H54 (cell line): ENCODE data around the gene CCDC68.
A peak's percentile ranks its signal among the peaks of the same experiment; 100 is the strongest.

Experiments
- DNase-seq: peaks from one replicate; pipeline ENCODE4 v3.0.0; 2011; ENCODE audit warnings: low spot score, mixed read lengths; ENCODE audit not compliant: insufficient read length
- FAIRE-seq: peaks from 3 replicates; lab custom pipeline; 2011; peaks lifted over from hg19 to GRCh38; lab: Jason Lieb, UNC
- POLR2A ChIP-seq: IDR thresholded peaks from 2 replicates; pipeline ENCODE4 v1.6.1; 2011; ENCODE audit warnings: low read depth, mild to moderate bottlenecking, low read length

Gene CCDC68

DNA sequence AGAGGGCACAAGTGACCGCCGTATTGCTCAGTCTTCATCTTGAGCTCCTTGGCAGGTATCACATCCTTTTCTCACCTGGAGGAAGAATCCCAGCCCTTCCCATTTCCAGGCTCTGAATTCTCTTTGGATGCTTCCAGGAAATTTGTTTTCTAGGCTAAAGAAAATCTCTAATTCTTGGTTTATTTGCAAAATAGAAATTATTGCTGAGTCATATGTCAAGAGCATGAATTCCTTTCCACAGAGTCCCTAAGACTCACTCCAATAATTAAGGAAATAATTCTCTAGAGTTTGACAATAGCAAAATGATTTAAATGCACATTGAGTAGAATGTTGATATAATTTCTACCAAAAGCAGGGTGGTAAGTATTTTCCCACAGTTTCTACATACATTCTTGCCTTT lies 16.3 kb upstream of the CCDC68 start:
- DNase-seq = no peak
- FAIRE-seq = no peak

DNA sequence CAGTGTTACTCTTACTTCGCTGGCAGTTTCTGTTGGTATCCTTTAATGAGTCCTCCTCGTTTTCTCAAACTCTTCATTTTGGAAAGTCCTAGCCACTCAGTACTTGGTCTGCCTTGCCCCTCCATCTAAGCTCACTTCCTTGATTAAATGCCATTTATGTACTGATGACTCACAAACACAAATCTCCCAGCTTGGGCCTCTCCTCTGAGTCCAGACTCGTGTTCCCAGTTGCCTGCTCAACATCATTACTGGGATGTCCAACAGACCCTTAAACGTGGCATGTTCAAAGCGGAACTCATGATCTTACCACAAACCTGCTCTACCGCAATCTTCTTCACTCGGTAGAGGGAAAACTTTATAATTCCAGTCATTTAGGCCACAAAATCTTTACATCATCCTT lies 13.8 kb upstream of the CCDC68 start:
- DNase-seq (no peak), FAIRE-seq (no peak)
- no peak for TF ChIP-seq POLR2A

More for the DNA sequence above, 16.3 kb upstream of the CCDC68 start:
- TF ChIP-seq POLR2A = no peak

DNA sequence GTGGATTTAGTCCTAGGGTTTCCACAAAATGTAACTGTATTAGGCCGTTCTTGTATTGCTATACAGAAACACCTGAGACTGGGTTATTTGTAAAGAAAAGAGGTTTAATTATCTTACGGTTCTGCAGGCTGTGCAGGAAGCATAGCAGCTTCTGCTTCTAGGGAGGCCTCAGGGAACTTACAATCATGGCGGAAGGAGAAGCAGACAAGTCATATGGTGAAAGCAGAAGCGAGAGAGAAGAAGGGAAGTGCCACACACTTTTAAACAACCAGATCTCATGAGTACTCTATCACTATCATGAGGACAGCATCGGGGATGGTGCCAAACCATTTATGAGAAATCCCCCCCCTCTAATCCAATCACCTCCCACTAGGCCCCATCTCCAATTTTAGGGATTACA lies 9.5 kb upstream of the CCDC68 start:
- FAIRE-seq = no peak
- no peak for DNase-seq
- no peak for TF ChIP-seq POLR2A

DNA sequence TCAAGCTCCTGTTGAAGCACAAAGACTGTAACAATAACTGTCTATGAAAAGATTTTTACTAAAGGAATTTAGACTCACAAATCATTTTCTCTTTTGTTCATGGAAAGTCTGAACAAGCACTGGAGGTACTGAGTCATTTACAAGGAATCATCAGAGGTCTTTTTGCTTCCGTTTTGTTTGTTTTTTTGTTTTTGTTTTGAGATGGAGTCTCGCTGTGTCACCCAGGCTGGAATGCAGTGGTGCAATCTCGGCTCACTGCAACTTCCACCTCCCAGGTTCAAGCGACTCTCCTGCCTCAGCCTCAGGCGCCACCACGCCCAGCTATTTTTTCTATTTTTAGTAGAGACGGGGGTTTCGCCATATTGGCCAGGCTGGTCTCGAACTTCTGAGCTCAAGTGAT lies 9.0 kb upstream of the CCDC68 start:
- peak; percentile 45 for FAIRE-seq
- peak; percentile 10 for DNase-seq

DNA sequence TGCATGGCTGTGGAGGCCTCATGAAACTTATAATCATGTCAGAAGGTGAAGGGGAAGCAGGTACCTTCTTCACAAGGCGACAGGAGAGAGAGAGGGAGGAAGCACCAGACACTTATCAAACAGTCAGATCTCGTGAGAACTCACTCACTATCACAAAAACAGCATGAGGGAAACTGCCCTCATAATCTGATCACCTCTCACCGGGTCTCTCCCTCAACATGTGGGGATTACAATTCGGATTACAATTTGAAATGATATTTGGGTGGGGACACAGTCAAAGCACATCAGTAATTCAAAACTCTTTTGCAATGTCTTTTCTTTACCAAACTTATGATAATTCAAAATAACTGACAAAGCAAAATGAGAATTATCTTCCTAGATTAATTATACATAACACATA lies 8.5 kb upstream of the CCDC68 start:
- DNase-seq (no peak), FAIRE-seq (no peak)
- TF ChIP-seq POLR2A = no peak

DNA sequence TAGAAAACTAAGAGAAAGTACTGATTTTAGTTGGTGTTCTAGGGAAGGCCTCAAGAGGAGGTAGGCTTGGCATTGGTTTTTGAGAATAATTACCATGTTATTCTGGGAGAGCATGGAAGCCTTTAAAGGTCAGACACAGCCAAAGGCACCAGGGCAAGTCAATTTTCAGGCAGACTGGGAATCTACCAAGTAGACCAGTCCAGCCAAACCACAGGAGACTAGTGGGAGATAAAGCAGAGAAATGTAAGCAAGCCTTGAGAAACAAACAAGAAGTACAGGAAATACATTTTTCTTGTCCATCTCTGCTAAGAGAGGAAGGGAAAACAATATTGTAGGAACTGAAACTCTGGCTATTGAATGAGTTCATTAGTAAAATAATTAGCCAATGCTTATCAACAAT lies 5.5 kb upstream of the CCDC68 start:
- FAIRE-seq (no peak), DNase-seq (no peak)
- TF ChIP-seq POLR2A = no peak

DNA sequence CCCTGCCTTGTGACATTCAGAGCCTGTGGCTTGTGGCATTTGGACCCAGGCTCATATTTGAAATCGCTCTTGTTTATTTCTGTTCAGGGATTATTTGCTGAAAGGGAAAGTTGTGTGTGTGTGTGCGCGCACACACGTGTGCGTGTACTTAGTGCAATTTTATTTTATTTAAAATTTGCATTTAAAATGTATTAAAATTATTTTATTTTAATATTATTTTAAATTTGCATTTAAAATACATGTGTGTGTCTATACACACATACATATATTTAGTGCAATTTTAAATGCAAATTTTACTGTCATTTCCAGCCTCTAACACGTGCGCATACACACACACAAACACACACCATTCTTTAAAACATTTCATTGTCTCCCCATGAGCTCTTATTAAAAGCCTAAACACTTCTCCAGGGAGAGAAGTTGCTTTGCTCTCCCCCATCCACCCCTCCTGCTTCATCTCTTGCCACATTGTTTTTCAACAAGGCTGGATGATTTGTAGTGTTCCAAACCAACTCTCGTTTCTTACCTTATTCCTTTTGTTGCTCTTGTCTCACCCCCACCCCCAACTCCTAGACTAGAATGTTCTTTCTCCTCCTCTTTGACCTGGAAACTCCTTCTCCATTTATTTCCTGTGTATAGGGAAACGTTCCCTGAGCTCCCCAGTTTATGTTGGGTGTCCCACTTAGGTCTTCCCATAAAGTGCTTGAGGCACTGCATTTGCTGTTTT lies 3.8 kb upstream of the CCDC68 start:
- no peak for TF ChIP-seq POLR2A
- no peak for DNase-seq
- no peak for FAIRE-seq

DNA sequence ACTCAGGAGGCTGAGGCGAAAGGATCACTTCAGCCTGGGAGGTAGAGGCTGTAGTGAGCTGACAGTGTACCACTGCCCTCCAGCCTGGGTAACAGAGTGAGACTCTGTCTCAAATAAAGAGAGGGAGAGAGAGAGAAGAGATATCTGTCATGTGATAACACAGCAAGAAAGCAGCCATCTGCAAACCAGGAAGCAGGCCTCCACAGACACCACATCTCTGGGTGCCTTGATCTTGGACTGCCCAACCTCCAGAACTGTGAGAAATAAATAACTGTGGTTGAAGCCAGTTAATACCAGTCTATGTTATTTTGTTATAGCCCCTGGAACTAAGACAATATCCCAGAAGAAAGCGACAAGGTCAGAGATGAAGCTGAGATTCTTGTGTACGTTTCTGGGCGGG lies 2.6 kb upstream of the CCDC68 start:
- FAIRE-seq (no peak), DNase-seq (no peak)
- TF ChIP-seq POLR2A = no peak

DNA sequence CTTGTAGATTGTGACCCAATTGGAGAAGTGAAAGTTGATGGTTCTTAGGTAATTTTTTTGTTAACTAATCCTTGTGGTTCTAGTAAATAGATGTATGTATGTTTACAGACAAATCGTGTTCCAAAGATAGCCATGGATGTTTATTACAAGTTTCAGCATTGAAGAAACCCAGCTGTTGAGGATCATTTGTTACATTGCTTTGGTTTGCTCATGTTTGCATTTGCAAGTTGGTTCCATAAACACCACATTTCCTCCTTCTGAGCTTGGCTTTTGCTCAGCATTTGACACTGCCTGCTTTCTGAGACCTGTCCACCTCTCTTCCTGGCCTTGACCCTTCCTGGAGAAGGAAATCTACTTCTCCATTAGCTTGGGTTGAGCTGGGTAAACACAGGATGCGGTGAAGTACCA lies 1.8 kb upstream of the CCDC68 start:
- DNase-seq (no peak), FAIRE-seq (no peak)
- TF ChIP-seq POLR2A = no peak

DNA sequence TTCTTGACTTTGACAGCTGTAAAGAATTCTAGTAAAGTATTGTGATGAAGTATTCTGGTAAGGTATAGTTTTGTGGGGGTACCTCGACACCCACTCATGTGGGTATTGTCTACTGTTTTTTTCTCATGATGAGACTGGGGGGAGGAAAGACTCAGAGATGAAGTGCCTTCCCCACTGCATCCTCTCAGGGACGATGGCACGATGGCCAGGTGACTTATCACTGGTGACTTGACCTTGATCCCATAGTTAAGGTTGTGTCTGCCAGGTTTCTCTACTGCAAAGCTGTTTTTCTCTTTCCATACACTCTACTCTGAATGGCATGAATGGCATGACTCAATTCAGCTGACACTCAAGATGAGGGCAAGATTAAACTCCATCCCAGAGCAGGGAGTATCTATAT lies 936 bp upstream of the CCDC68 start:
- FAIRE-seq (no peak), DNase-seq (no peak)
- no peak for TF ChIP-seq POLR2A

DNA sequence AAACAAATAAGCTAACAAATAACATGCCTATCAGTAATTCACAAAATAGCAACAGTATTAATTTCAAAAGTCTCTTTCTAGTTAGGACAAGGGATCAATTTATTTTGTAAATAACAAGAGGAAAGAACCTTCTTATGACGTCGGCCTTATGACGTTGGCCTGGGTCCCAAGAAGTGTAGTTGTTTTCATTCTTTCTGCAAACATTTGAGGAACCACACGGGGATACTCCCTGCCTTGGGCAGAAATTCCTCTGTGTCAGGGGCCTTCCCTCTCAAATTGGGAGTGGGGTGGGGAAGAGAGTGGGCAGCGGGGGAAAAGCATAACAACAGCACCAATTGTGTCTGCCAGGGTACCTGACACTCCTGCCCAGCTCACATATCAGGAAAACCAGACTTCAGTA lies 1.3 kb downstream of the CCDC68 start:
- TF ChIP-seq POLR2A = no peak
- FAIRE-seq = no peak
- DNase-seq = no peak

DNA sequence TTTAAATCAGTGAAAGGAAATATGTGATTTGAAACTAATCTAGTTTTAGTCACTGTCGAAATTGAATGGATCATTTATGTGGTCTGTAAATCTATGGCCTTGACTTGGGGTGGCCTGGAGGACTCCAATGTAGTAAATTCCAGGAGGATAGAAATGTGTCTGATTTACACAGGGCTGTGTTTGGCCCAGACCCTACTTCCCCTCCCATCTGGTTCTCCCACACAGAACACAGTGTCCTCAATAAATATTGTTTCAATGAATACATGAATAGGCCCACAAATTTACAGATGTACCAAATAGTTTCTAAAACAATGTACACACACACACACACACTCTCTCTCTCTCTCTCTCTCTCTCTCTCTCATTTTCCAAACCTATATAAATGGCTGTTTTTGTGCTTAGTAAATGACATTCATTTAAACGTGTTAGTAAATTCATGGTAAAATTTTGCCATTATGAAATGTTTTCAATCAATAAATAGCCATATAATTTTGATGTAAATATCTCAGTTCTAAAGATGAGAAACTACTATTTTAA lies 1.9 kb downstream of the CCDC68 start:
- FAIRE-seq (no peak), DNase-seq (no peak)
- TF ChIP-seq POLR2A = no peak

DNA sequence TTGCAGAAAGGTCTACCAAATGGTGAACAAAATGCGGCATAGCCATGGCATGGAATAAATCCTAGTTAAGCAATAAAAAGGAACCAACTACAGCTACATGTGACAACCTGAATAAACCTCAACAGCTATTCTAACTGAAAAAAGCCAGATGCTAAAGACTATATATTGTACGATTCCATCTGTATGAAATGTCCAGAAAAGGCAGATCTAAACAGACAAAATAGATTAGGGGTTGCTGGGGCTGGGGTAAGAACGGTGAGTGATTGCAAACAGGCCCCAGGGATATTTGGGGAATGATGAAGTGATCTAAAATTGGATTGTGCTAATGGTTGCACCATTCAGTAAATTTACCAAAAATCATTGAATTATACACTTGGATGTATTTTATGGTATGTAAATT lies 2.8 kb downstream of the CCDC68 start:
- no peak for TF ChIP-seq POLR2A
- no peak for DNase-seq
- no peak for FAIRE-seq

DNA sequence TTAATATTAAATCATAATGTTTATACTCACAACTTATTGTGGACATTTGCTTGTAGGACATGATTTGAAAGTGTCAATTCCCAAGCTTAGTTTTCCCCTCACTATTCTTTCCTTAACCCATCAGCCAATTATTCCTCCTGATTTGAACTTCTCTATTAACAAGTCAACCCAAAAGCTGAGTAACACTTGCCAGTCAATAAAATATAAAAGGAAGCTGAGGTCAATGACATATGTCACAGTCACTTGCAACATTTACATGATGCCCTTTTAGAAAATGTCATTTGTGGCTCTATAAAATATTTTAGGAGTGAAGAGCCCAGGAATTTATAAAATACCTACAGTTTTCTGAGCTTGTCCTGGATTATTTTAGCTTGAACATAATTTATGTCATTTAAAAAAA lies 7.2 kb downstream of the CCDC68 start:
- no peak for DNase-seq
- no peak for FAIRE-seq
- TF ChIP-seq POLR2A = no peak

DNA sequence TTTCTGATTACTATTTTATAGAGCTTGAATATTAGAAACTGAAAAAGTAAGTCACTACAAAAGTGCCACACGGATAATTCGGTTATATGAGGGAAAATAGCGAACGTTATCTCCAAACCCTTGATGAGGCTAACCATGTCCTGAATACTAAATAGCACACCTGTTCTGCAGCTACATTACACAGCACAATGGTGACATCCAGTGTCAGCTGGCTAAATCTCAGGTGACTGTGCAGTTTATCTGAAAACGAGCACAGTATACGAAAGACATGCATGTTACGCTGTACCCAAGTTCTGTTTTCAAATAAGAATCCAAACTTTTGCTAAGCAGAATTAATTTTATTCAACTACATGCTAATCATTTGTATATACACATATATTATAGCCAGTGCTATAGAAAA lies 9.0 kb downstream of the CCDC68 start:
- DNase-seq (no peak), FAIRE-seq (no peak)
- no peak for TF ChIP-seq POLR2A
